ENCODE data around the gene RPL6. TPM values are rescaled to one million over a fixed set of nuclear protein-coding genes. Genes with fewer than 3 reads are reported as not detected.

RPL6 gene
- total and polyA plus RNA-seq, 10 of the 15 experiments (the other 5 are each of a cell fraction or from before 2014, with no cell fraction given): 801 to 3,690 (median 2,265) TPM

- DNase-seq (ENCODE audit: low read depth, low spot score): no peak
- Histone ChIP-seq H3K4me3 (no peak overlapping the region), H2AFZ (ENCODE audit: control insufficient read depth, low read depth, low read length) (no peak overlapping the region), H4K20me1 (ENCODE audit: control insufficient read depth, insufficient read depth) (no peaks in the 10 kb centered on the region), H3K27ac (ENCODE audit: control insufficient read depth, insufficient read depth) (no peak overlapping the region), H3K9ac (ENCODE audit: control insufficient read depth, insufficient read depth, low read length) (no peak overlapping the region), H3K4me1 (ENCODE audit: control insufficient read depth, insufficient read depth, low read length) (no peaks in the 10 kb centered on the region), H3K4me2 (ENCODE audit: control insufficient read depth, insufficient read depth) (no peak overlapping the region), H3K36me3 (ENCODE audit: control insufficient read depth in 2 of 2, insufficient read depth in 2 of 2, low read length in 1 of 2) (peaks cover 1 to 18% of the 10 kb centered on the region in 2 experiments), H3K27me3 (replicated peaks in 1 of 2; ENCODE audit: control insufficient read depth in 2 of 2, insufficient read depth in 2 of 2, low read length in 1 of 2) (no peaks in the 10 kb centered on the region), H3K79me2 (ENCODE audit: control insufficient read depth, insufficient read depth, low read length) (no peaks in the 10 kb centered on the region; the same call in 1 of the 2 replicates), H3K9me3 (replicated peaks; ENCODE audit: control insufficient read depth, insufficient read depth, low read length) (no peaks in the 10 kb centered on the region)
- in situ Hi-C loops (cut with MboI) (no loop called here), intact Hi-C loops (cut with micrococcal nuclease; ENCODE audit: unreplicated experiment) (no loop called here)
- no TSS peak for BruUV-seq (replicated peaks)
- CTCF ChIA-PET: interaction anchor here (0.6 kb wide), 1 partner anchor 59 kb away, joined by 3 read pairs; no protein-coding TSS in a partner anchor
- RAD21 ChIA-PET (ENCODE audit: unreplicated experiment): no interaction called here
- WGBS (ENCODE audit: insufficient coverage, insufficient replicate concordance, low lambda C conversion rate, missing lambda C conversion rate): 18% methylated on average over 3 of the region's 3 CpGs
- ATAC-seq: no peak
- SMC1A ChIA-PET (ENCODE audit: uncharacterized antibody, unreplicated experiment): interaction anchor here (0.7 kb wide), 1 partner anchor 17 kb away, joined by 3 read pairs; no protein-coding TSS in a partner anchor
- FAIRE-seq: no peak
- POLR2A ChIA-PET: no interaction called here
- no peak for TF ChIP-seq SREBF1 (IDR thresholded peaks at IDR 0.05; ENCODE audit: low read length)
- no peak for TF ChIP-seq KLF5 (IDR thresholded peaks at IDR 0.05; ENCODE audit: partially characterized antibody)
- TF ChIP-seq SIN3A (IDR thresholded peaks at IDR 0.05; ENCODE audit: low read depth, low read length): no peak
- TF ChIP-seq ZNF217 (IDR thresholded peaks at IDR 0.05): no peak
- TF ChIP-seq EP300 (IDR thresholded peaks at IDR 0.05; ENCODE audit: borderline replicate concordance in 1 of 2, control insufficient read depth in 1 of 2, low read depth in 2 of 2, low read length in 2 of 2): no peak
- no peak for TF ChIP-seq IKZF1 (conservative IDR thresholded peaks at IDR 0.05)
- TF ChIP-seq YY1 (IDR thresholded peaks at IDR 0.05; ENCODE audit: low read depth, low read length): no peak
- TF ChIP-seq SP1 (IDR thresholded peaks at IDR 0.05; ENCODE audit: low read depth, low read length): no peak
- no peak for TF ChIP-seq E2F8 (IDR thresholded peaks at IDR 0.05; ENCODE audit: low read depth, partially characterized antibody)
- no peak for TF ChIP-seq MAX (IDR thresholded peaks at IDR 0.05; ENCODE audit: low read depth, low read length)
- TF ChIP-seq BMI1 (IDR thresholded peaks at IDR 0.05; ENCODE audit: borderline replicate concordance): no peak
- TF ChIP-seq ZBTB40 (IDR thresholded peaks at IDR 0.05; ENCODE audit: borderline replicate concordance): no peak
- no peak for TF ChIP-seq PRDM15 (CRISPR knock-in tag; IDR thresholded peaks at IDR 0.05)
- no peak for TF ChIP-seq NR2C1 (IDR thresholded peaks at IDR 0.05)
Observed at GRCh38 chr12:112447106-112447505, 37.7 kb upstream of the RPL6 start.

Data from GM12878 (cell line).